ENCODE results near the gene POU6F1. TPM values are rescaled to one million over a fixed set of nuclear protein-coding genes. Genes with fewer than 3 reads are reported as not detected.
"Not testable (repeated sequence)": the region's sequence is repeated elsewhere in the genome, so short reads cannot be mapped to it uniquely, and the experiment has no call there.

POU6F1 gene
- total and polyA plus RNA-seq, 2 experiments from 2014 or later, result 3.2 to 6.3 TPM

DNA sequence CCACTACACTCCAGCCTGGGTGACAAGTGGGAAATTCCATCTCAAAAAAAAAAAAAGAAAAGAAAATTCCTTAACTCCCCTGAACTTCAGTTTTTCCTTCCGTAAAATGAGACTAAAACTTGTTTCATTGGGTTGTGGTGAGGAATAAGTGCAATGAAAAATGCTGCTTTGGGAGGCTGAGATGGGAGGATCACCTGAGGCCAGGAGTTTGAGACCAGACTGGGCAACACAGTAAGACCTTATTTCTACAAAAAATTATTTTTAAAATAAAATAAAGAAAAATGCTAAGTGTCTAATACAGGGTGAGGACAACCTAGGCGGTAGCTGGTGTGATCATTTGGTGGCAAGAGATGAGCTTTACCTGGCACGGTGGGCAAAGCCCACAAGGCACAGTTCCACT is 45.5 kb upstream of the POU6F1 start:
- Histone ChIP-seq H2AFZ (no peak overlapping the region), H3K27ac (no peak overlapping the region), H3K4me1 (ENCODE audit: insufficient read depth) (no peaks in the 10 kb centered on the region), H4K20me1 (ENCODE audit: insufficient read depth, poor library complexity, severe bottlenecking) (no peaks in the 10 kb centered on the region), H3K4me2 (no peak overlapping the region), H3K9me3 (ENCODE audit: low read depth) (no peaks in the 10 kb centered on the region), H3K79me2 (peaks cover 12% of the 10 kb centered on the region), H3K9me2 (replicated peaks; ENCODE audit: insufficient read depth) (no peaks in the 10 kb centered on the region), H3K4me3 (no peak overlapping the region), H3K36me3 (replicated peaks; ENCODE audit: insufficient read depth, low read depth) (no peaks in the 10 kb centered on the region), H3K27me3 (no peaks in the 10 kb centered on the region)
- TF ChIP-seq CTCF (IDR thresholded peaks at IDR 0.05; ENCODE audit: poor library complexity) (no peak), EZH2 (IDR thresholded peaks at IDR 0.05; ENCODE audit: borderline replicate concordance) (no peak), EZH2phosphoT487 (IDR thresholded peaks at IDR 0.05; ENCODE audit: low read depth, severe bottlenecking, unreplicated experiment) (no peak)
- DNase-seq (ENCODE audit: low spot score), result no peak
- 93% methylated on average over 3 of the region's 3 CpGs for whole genome bisulfite sequencing (ENCODE audit: low lambda C conversion rate, missing lambda C conversion rate)

DNA sequence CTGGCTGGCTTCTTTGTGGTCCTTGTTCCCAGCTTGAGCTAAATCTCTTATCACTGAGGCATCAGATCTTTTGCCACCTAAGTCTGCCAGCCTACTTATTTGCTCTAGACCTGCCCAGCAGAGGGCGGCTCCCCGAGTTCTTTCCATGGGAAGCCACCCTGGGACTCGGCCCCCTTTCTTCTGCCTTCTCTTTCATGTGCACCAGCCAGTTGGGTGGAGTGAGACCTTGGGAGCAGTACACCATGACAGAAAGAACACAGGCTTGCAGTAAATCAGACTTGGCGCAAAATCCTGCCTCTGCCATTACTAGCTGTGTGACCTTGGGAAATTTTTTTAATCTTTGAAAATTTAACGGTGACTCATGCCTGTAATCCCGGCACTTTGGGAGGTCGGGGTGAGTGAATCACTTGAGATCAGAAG is 44.9 kb upstream of the POU6F1 start:
- Histone ChIP-seq H4K20me1 (ENCODE audit: insufficient read depth, poor library complexity, severe bottlenecking) (no peaks in the 10 kb centered on the region), H3K4me1 (ENCODE audit: insufficient read depth) (no peaks in the 10 kb centered on the region), H3K4me2 (no peak overlapping the region), H3K9me2 (replicated peaks; ENCODE audit: insufficient read depth) (no peaks in the 10 kb centered on the region), H3K27ac (no peak overlapping the region), H2AFZ (no peak overlapping the region), H3K79me2 (peaks cover 12% of the 10 kb centered on the region), H3K9me3 (ENCODE audit: low read depth) (no peaks in the 10 kb centered on the region), H3K4me3 (no peak overlapping the region), H3K27me3 (no peaks in the 10 kb centered on the region), H3K36me3 (replicated peaks; ENCODE audit: insufficient read depth, low read depth) (no peaks in the 10 kb centered on the region)
- no peak for DNase-seq (ENCODE audit: low spot score)
- TF ChIP-seq CTCF (IDR thresholded peaks at IDR 0.05; ENCODE audit: poor library complexity), result no peak
- no peak for TF ChIP-seq EZH2 (IDR thresholded peaks at IDR 0.05; ENCODE audit: borderline replicate concordance)
- TF ChIP-seq EZH2phosphoT487 (IDR thresholded peaks at IDR 0.05; ENCODE audit: low read depth, severe bottlenecking, unreplicated experiment), result no peak
- WGBS (ENCODE audit: low lambda C conversion rate, missing lambda C conversion rate), result 62% methylated on average over 7 of the region's 7 CpGs

GRCh38 chr12:51259600-51259999 is 41.7 kb upstream of the POU6F1 start:
- not testable (repeated sequence) for H3K27ac ChIP-seq; H3K9me3 ChIP-seq (ENCODE audit: low read depth); H3K4me1 ChIP-seq (ENCODE audit: insufficient read depth); H3K79me2 ChIP-seq; H2AFZ ChIP-seq; H3K27me3 ChIP-seq; H3K4me3 ChIP-seq; DNase-seq (ENCODE audit: low spot score); H3K4me2 ChIP-seq; H3K36me3 ChIP-seq (replicated peaks; ENCODE audit: insufficient read depth, low read depth); H3K9me2 ChIP-seq (replicated peaks; ENCODE audit: insufficient read depth); H4K20me1 ChIP-seq (ENCODE audit: insufficient read depth, poor library complexity, severe bottlenecking)
- WGBS (ENCODE audit: low lambda C conversion rate, missing lambda C conversion rate), result 100% methylated on average over 1 of the region's 1 CpG

- TF ChIP-seq CTCF (IDR thresholded peaks at IDR 0.05; ENCODE audit: poor library complexity) (no peak), EZH2phosphoT487 (IDR thresholded peaks at IDR 0.05; ENCODE audit: low read depth, severe bottlenecking, unreplicated experiment) (no peak), EZH2 (IDR thresholded peaks at IDR 0.05; ENCODE audit: borderline replicate concordance) (no peak)
- H3K9me2 ChIP-seq (replicated peaks; ENCODE audit: insufficient read depth), result no peaks in the 10 kb centered on the region
- H3K27ac ChIP-seq, result no peak overlapping the region
Observed at GRCh38 chr12:51254536-51254935, 36.7 kb upstream of the POU6F1 start.

More at GRCh38 chr12:51254536-51254935, 36.7 kb upstream of the POU6F1 start:
- Histone ChIP-seq H2AFZ (no peak overlapping the region), H3K4me3 (no peak overlapping the region), H3K4me2 (no peak overlapping the region), H3K4me1 (ENCODE audit: insufficient read depth) (no peaks in the 10 kb centered on the region), H3K9me3 (ENCODE audit: low read depth) (no peaks in the 10 kb centered on the region), H3K79me2 (no peaks in the 10 kb centered on the region), H3K27me3 (no peaks in the 10 kb centered on the region), H3K36me3 (replicated peaks; ENCODE audit: insufficient read depth, low read depth) (no peaks in the 10 kb centered on the region), H4K20me1 (ENCODE audit: insufficient read depth, poor library complexity, severe bottlenecking) (no peaks in the 10 kb centered on the region)
- 81% methylated on average over 4 of the region's 4 CpGs for WGBS (ENCODE audit: low lambda C conversion rate, missing lambda C conversion rate)
- DNase-seq (ENCODE audit: low spot score), result no peak

Data from hepatocyte (in vitro differentiated cells).